ENCODE results near the gene PSD4. TPM values are rescaled to one million over a fixed set of nuclear protein-coding genes. Genes with fewer than 3 reads are reported as not detected.

Gene PSD4
- total and polyA plus RNA-seq, 5 experiments from 2014 or later, result 22.8 to 124 (median 44.1) TPM

DNA sequence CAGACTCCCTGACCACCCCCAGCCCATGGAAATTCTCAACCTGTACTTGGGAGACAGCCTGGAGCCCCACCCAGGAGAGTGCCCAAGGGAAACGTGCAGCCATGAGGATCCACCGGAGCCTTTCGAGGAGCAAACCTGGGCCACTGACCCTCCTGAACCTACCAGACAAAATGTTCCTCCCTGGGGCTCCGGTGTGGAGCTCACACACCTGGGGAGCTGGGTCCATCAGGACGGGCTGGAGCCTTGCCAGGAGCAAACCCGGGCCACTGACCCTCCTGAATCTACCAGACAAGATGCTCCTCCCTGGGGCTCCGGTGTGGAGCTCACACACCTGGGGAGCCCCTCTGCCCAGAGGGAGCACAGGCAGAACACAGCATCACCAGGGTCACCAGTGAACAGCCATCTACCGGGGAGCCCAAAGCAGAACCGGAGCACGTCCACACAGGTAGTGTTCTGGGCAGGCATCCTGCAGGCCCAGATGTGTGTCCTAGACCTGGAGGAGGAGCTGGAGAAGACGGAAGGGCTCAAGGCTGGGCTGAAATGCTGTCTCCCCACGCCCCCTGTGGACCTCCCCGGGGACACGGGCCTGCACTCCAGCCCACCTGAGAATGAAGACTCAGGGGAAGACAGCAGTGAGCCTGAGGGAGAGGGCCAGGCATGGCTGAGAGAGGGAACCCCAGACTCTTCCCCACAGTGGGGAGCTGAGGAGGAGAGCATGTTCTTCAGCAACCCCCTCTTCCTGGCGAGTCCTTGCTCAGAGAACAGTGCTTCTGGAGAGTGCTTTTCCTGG, 8.9 kb downstream of the PSD4 start:
- DNase-seq, result peak in 1 of 10 donors; percentile 52
- Mint-ChIP-seq H3K27me3 (no peaks in the 10 kb centered on the region), H3K4me3 (peak overlapping the region in 7 of 10 donors; percentile 18 to 95 (median 62)), H3K9me3 (no peaks in the 10 kb centered on the region), H3K27ac (peak overlapping the region; percentile 41 to 97 (median 92)), H3K36me3 (peaks cover 3 to 71% (median 11%) of the 10 kb centered on the region in 3 donors), H3K4me1 (peaks cover 48 to 97% (median 94%) of the 10 kb centered on the region in 4 donors)
- POLR2A ChIA-PET, result interaction anchor here (0.6 to 19.8 kb wide), 7 partner anchors 10 to 42 kb away, joined by 3 to 318 read pairs (median 7); partner anchors contain the start of gene PSD4
- ATAC-seq, result no peak

- peak overlapping the region in 7 of 10 donors; percentile 28 to 83 (median 62) for H3K4me3 Mint-ChIP-seq
- DNase-seq (no peak), ATAC-seq (no peak)
- H3K27me3 Mint-ChIP-seq, result no peaks in the 10 kb centered on the region
- POLR2A ChIA-PET, result interaction anchor here (1.4 to 19.8 kb wide), 4 partner anchors 10 to 21 kb away, joined by 4 to 318 read pairs (median 28); partner anchors contain the start of gene PSD4
- peaks cover 48 to 96% (median 94%) of the 10 kb centered on the region in 4 donors for H3K4me1 Mint-ChIP-seq
- peak overlapping the region; percentile 15 to 97 (median 82) for H3K27ac Mint-ChIP-seq
- peaks cover under 1 to 73% (median 11%) of the 10 kb centered on the region in 3 donors for H3K36me3 Mint-ChIP-seq
- no peaks in the 10 kb centered on the region for H3K9me3 Mint-ChIP-seq
Measured at GRCh38 chr2:113183264-113183663, 9.5 kb downstream of the PSD4 start.

GRCh38 chr2:113183703-113184102, 9.9 kb downstream of the PSD4 start:
- H3K27ac Mint-ChIP-seq, result peak overlapping the region; percentile 15 to 95 (median 81)
- POLR2A ChIA-PET, result interaction anchor here (1.4 to 19.8 kb wide), 4 partner anchors 10 to 22 kb away, joined by 4 to 318 read pairs (median 28); partner anchors contain the start of gene PSD4
- no peak for ATAC-seq
- peaks cover 0 to 72% (median 11%) of the 10 kb centered on the region in 3 donors for H3K36me3 Mint-ChIP-seq
- DNase-seq, result peak in 1 of 10 donors; percentile 36
- peak overlapping the region in 8 of 10 donors; percentile 28 to 83 (median 58) for H3K4me3 Mint-ChIP-seq
- H3K4me1 Mint-ChIP-seq, result peaks cover 44 to 93% (median 90%) of the 10 kb centered on the region in 4 donors
- H3K27me3 Mint-ChIP-seq, result no peaks in the 10 kb centered on the region
- no peaks in the 10 kb centered on the region for H3K9me3 Mint-ChIP-seq

- Mint-ChIP-seq H3K27me3 (no peaks in the 10 kb centered on the region), H3K36me3 (peaks cover 2 to 75% (median 11%) of the 10 kb centered on the region in 3 donors), H3K4me1 (peaks cover 43 to 93% (median 89%) of the 10 kb centered on the region in 4 donors), H3K9me3 (no peaks in the 10 kb centered on the region), H3K27ac (peak overlapping the region; percentile 78 to 90 (median 84)), H3K4me3 (peak overlapping the region in 9 of 10 donors; percentile 40 to 62 (median 54))
- ATAC-seq, result no peak
- POLR2A ChIA-PET, result interaction anchor here (4.6 to 19.8 kb wide), 2 partner anchors 12 to 23 kb away, joined by 32 to 318 read pairs; partner anchors contain the start of gene PSD4
- no peak for DNase-seq
Measured at GRCh38 chr2:113184531-113185230, 10.9 kb downstream of the PSD4 start.

GRCh38 chr2:113185664-113186432, 12.1 kb downstream of the PSD4 start:
- Mint-ChIP-seq H3K27me3 (no peaks in the 10 kb centered on the region), H3K36me3 (peaks cover 3 to 86% (median 11%) of the 10 kb centered on the region in 3 donors), H3K27ac (peak overlapping the region; percentile 26 to 92 (median 87)), H3K4me1 (peaks cover 38 to 88% (median 87%) of the 10 kb centered on the region in 4 donors), H3K4me3 (peak overlapping the region in 8 of 10 donors; percentile 13 to 64 (median 42)), H3K9me3 (no peaks in the 10 kb centered on the region)
- DNase-seq (peak in 1 of 10 donors; percentile 26), ATAC-seq (no peak)
- POLR2A ChIA-PET, result interaction anchor here (0.7 kb wide), 1 partner anchor 10 kb away, joined by 3 read pairs; no protein-coding TSS in a partner anchor

GRCh38 chr2:113186433-113186796, 12.6 kb downstream of the PSD4 start:
- Mint-ChIP-seq H3K36me3 (peaks cover 3 to 90% (median 11%) of the 10 kb centered on the region in 3 donors), H3K27ac (peak overlapping the region; percentile 26 to 92 (median 87)), H3K9me3 (no peaks in the 10 kb centered on the region), H3K4me3 (peak overlapping the region in 9 of 10 donors; percentile 3 to 60 (median 24)), H3K4me1 (peaks cover 37 to 88% (median 83%) of the 10 kb centered on the region in 4 donors), H3K27me3 (no peaks in the 10 kb centered on the region)
- POLR2A ChIA-PET, result interaction anchor here (0.7 kb wide), 1 partner anchor 11 kb away, joined by 3 read pairs; no protein-coding TSS in a partner anchor
- ATAC-seq, result no peak
- no peak for DNase-seq

DNA sequence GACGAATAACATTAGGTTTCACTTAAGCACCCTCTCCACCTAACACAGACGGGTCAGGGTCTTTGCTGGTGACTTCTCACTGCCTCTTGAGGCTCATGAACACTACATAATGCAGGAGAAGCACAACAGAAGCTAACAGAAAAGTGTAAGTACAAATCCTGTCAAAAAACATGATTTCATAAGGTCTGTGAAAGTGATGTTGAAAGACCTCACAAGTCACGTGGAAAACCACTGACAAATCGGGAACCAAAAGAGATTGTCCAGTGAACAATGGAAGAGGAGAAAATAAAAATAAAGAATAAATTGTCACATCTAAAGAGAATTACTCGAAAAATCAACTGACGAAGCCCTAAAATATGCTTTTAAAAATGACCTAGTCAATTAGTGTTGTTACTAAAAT, 14.0 kb downstream of the PSD4 start:
- POLR2A ChIA-PET, result interaction anchor here (0.8 to 1.5 kb wide), 2 partner anchors 9 to 14 kb away, joined by 3 read pairs; partner anchors contain the start of gene PSD4

DNA sequence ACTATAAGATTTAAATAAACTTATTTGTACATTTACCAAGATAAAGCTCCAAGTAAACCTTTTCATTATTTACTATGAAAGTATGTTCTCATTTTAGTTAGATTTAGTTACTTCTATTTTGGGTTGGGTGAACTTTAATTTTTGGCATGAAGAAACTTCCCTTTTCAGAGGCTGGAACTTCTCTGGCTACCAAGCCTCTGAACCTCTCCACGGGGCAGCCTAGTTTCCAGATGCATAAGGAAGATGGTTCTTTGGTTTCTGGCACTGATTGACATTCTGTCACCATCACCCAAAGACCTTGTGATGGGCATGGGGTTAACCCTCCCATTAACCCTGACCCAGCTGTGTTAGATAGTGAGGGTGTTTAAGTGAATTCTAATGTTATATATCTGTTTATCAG, 17.1 kb downstream of the PSD4 start:
- ATAC-seq (no peak), DNase-seq (no peak)
- Mint-ChIP-seq H3K27me3 (no peaks in the 10 kb centered on the region), H3K9me3 (no peaks in the 10 kb centered on the region), H3K36me3 (peaks cover 6 to 88% (median 9%) of the 10 kb centered on the region in 3 donors), H3K27ac (peak overlapping the region; percentile 49 to 85 (median 74)), H3K4me3 (no peak overlapping the region), H3K4me1 (peaks cover 24 to 68% (median 50%) of the 10 kb centered on the region in 4 donors)
- POLR2A ChIA-PET, result interaction anchor here (1.0 to 1.6 kb wide), 3 partner anchors 16 to 50 kb away, joined by 3 to 4 read pairs (median 4); no protein-coding TSS in a partner anchor

More for the DNA sequence above, 14.0 kb downstream of the PSD4 start:
- peaks cover 31 to 77% (median 72%) of the 10 kb centered on the region in 4 donors for H3K4me1 Mint-ChIP-seq
- no peaks in the 10 kb centered on the region for H3K27me3 Mint-ChIP-seq
- no peaks in the 10 kb centered on the region for H3K9me3 Mint-ChIP-seq
- H3K27ac Mint-ChIP-seq, result peak overlapping the region; percentile 26 to 92 (median 76)
- peaks cover 3 to 84% (median 11%) of the 10 kb centered on the region in 3 donors for H3K36me3 Mint-ChIP-seq
- peak overlapping the region in 7 of 10 donors; percentile 4 to 61 (median 31) for H3K4me3 Mint-ChIP-seq
- ATAC-seq (no peak), DNase-seq (no peak)

GRCh38 chr2:113192459-113193100, 18.8 kb downstream of the PSD4 start:
- Mint-ChIP-seq H3K27ac (peak overlapping the region in 9 of 10 donors; percentile 20 to 91 (median 76)), H3K4me3 (no peak overlapping the region), H3K36me3 (peaks cover 0 to 89% (median 19%) of the 10 kb centered on the region in 3 donors), H3K4me1 (peaks cover 28 to 63% (median 47%) of the 10 kb centered on the region in 4 donors), H3K9me3 (no peaks in the 10 kb centered on the region), H3K27me3 (no peaks in the 10 kb centered on the region)
- DNase-seq (no peak), ATAC-seq (no peak)
- POLR2A ChIA-PET, result interaction anchor here (0.7 to 7.8 kb wide), 5 partner anchors 10 to 52 kb away, joined by 3 to 80 read pairs (median 4); partner anchors contain the start of gene PSD4

DNA sequence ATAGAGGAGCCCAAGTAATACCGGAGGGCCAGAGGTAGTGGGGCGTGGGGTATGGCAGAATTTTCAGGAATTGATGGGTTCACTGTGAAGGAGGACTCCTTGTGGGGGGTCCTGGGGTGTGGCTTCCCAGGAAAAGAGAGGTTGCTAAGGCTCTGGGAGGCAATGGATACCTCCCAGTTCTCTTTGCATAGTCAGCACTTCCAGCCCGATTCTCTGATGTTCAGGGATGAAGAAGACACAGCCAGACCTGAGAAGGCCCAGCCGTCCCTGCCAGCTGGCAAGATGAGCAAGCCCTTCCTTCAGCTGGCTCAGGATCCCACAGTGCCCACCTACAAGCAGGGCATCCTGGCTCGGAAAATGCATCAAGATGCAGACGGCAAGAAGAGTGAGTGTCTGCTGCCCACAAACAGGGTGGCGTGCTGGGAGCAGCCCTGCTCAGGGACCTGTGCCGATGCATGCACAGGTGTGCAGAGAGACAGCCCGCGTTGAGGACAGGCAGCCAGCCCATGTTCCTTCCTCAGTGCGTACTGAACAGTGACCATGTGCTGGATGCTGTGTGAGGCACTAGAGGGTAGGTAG, 22.2 kb downstream of the PSD4 start:
- POLR2A ChIA-PET, result interaction anchor here (0.6 to 7.8 kb wide), 9 partner anchors 9 to 60 kb away, joined by 3 to 80 read pairs (median 3); partner anchors contain the start of gene PSD4
- H3K4me1 Mint-ChIP-seq, result peaks cover 18 to 43% (median 28%) of the 10 kb centered on the region in 4 donors

More for the DNA sequence above, 22.2 kb downstream of the PSD4 start:
- H3K4me3 Mint-ChIP-seq, result peak overlapping the region in 3 of 10 donors; percentile 1 to 43 (median 19)
- ATAC-seq (no peak), DNase-seq (no peak)
- H3K36me3 Mint-ChIP-seq, result peaks cover 0 to 85% (median 16%) of the 10 kb centered on the region in 3 donors
- peak overlapping the region; percentile 1 to 96 (median 80) for H3K27ac Mint-ChIP-seq
- no peaks in the 10 kb centered on the region for H3K27me3 Mint-ChIP-seq
- no peaks in the 10 kb centered on the region for H3K9me3 Mint-ChIP-seq

Measured in naive thymus-derived CD8-positive, alpha-beta T cell (primary cell).